IPS-NIHi11 (cell line): ENCODE data around the gene ZNF148.

Experiments
- DNase-seq: peaks from one replicate; pipeline ENCODE4 v3.0.0; 2012; ENCODE audit warnings: mixed read lengths, low spot score

The ZNF148 gene

DNA sequence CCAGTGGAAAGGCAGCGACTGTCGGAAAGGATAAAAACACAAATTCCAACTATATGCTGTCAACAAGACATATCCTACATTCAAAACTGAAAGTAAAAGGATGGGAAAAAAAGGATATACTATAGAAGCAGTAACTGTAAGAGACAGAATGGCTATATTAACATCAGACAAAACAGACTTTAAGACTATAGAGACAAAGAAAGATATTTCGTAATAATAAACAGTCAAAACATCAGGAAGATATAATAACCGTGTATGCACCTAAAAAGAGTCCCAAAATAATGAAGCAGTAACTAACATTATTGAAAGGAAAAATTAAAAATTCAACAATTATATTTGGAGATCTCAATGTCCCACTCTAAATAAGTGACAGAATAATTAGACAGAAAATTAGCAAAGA, 48.2 kb downstream of the ZNF148 start:
- DNase-seq: no peak

DNA sequence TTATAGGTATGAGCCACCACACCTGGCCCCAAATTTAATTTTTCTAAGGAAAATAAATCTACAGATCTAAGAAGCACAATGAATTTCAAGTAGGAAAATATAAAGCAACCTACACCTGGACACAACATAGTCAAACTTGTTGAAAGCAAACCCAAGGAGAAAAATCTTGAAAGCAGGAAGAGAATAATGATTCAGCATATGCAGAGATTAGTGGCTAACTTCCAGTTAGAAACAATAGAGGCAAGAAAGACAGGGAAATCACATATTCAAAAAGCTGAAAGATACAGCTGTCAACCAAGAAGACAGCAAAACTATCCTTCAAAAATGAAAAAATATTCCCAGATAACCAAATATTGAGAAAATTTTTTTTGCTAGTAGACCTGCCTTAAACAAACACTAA, 49.4 kb downstream of the ZNF148 start:
- DNase-seq: no peak

DNA sequence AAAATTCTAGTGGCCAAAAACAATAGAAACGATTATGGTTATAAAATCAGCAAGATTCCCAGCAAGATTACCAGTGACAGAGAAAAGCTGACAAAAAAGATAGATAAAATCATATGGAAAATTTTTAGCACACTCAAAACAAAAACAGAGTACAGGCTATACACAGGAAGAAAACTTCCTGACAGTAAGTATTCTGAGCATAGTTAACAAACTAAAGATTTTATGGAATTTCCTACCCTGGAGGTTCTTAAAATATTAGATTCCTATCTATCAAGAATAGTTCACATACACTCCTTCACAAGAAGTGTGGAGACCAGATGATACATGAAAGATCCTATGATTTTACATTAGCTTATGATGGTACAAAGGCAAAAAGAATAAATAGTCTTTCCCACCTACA, 50.8 kb downstream of the ZNF148 start:
- DNase-seq: no peak

DNA sequence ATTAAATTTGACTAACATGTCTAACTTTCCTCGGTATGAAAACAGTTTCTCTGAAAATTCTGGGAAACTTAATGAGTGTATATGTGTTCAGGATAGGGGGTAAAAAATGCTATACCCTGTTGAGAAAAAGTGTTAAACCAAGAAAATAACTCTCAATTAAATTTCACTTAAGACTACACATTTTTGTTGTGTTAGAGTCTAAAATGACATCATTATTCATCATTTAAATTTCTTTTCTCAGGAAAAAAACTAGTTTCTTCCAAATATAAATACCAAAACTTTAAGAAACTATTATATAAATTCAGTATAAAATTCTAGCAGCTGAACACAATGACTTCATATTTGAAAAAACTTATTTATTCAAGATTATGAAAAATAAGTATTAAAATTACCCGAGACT, 52.2 kb downstream of the ZNF148 start:
- DNase-seq: no peak

DNA sequence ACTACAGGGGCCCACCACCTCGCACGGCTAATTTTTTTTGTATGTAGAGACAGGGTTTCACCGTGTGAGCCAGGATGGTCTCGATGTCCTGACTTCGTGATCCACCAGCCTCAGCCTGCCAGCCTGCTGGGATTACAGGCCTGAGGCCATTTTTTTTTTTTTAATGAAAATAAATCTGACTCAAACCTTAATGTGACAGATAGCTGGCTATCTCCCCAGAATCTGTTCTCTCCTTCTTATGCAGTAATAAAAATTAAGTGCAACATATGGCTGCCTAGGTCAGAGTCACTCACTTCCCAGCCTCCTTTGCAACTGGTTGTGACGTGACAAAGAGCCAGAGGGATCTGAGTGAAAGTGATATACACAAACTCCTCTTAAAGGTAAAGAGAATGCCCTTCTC, 53.0 kb downstream of the ZNF148 start:
- no peak for DNase-seq

DNA sequence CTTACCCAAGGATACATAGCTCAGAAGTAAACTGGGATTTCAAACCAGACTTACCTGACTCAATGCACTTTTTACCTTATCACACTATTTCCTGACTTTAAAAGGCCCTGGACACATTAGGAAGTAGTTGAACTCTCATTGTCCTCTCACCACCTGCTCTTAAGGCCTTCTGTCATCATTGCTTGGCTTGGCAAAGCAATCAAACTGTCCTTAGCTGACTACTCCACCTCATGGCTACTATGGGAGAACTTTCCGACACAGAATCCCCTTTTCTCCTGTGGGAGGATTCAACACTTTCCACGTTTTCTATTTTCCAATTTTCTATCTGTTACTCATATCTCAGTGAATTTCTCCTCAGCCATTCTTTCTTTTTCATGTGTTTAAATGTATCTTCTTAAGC, 55.4 kb downstream of the ZNF148 start:
- no peak for DNase-seq

DNA sequence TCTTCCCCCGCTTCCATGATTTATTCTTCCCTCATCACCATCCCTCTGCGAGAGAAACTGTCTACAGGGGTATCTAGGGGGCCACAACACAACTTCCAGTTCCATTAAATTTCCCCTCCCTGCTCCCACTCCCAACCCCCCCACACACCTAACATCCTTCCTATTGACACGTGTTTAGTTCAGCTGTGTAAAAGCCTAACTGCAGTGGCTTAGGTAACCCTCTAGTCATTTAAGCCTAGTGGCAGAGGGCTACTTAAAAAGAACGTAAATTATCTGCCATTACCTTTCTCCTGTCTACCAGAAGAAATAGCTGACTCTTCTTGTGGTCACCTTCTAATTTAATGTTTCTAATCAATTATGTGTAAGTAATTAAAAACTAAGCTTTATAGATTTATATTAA, 56.3 kb downstream of the ZNF148 start:
- no peak for DNase-seq

DNA sequence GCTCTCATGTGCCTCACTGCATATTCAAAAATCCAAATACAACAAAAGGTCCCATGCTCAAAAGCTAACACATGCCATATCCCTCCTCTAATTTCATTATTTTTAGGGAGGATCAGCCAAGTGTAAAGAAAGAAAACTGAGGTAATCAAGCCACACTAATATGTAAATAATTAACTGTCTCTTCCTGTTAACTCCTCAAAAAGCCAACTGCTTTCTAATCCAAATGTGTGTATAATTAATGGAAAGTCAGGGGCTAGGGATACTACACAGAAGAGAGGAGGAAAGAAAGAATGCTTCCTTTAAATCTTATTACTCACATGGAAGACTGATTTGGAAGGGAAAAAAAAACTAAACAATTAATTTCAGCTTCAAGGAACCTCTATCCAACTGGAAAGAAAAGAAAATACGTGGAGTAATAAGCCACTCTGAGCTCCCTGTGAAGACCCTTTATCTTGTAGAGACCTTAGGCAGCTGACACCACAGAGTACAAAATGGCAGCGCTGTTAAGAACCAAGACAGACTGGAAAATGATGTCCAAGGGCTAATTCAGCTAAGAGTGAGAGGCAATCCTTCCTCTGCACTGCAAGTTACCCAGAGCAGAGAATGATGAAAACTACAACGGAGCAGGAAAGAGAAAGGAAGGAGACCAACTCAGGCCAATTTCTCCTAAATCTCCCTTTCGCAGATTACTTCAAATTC, 56.8 kb downstream of the ZNF148 start:
- DNase-seq: no peak

DNA sequence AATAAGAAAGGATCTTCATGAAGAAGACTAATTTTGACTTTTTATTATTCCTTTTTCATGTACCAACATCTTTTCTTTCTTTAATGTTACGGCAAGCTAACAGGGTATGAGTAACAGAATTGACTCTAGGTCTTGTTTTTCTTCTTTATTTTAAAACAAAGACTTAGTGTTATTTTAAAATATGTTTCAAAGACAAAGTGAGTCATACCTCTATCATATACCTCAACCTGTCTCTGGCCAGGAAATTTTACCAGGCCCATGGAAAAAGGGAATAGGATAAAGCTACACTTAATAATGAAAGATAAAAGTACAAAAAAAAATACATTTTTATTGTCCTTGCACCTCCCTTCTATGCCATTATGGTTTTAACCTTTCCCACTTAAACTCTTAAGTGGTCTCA, 57.4 kb downstream of the ZNF148 start:
- no peak for DNase-seq

DNA sequence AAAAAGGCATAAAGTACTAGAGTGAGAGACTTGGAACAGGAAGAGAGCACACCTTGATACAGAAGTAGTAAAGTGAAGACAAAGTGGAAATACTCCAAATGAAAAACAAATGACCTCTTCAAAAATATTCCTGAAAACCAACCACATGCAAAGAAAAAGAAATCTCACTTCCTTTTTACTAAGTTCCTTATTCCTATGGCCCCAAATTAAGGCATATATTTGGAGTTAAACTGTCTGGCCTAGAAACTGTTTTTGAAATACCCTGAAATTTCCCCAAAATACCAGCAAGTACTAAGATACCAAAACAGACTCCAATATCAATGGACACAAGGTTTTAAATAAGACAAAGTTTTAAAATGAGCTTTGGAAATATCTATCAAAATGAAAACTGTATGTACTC, 58.2 kb downstream of the ZNF148 start:
- DNase-seq: no peak

DNA sequence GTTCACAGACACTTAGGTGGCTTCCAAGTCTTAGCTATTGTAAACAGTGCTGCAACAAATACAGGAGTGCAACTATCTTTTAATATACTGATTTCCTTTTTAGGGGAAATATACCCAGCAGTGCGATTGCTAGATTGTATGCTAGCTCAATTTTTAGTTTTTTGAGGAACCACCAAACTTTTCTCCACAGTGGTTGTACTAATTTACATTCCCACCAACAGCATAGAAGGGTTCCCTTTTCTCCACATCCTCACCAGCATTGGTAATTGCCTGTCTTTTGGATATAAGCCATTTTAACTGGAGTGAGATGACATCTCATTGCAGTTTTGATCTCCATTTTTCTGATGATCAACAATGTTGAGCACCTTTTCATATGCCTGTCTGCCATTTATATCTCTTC, 58.9 kb downstream of the ZNF148 start:
- no peak for DNase-seq

DNA sequence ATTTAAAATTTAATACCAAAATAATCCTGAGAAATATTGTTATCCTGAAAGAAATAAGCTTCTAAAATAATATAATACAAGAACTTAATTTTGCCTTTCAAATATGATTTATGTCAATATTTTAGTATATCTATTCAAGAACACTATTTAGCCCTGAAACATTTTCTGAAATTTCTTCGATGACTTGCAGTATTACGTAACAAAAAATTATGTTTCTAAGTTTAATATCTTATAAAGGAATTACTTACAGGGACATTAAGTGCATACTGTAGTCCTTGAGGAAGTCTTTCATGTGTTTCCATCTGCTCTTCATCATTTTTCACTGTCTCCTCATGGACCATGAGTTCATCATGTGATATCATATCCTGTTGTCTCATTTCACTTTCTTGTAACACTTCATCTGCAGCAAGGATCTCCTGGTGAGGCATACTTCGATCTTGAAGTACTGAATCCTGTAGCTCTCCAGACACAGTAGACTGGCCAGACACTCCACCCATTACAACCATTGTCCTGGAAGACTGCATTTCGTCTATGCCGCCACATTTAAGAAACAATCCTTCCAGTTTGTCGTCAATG, 62.0 kb downstream of the ZNF148 start:
- no peak for DNase-seq

DNA sequence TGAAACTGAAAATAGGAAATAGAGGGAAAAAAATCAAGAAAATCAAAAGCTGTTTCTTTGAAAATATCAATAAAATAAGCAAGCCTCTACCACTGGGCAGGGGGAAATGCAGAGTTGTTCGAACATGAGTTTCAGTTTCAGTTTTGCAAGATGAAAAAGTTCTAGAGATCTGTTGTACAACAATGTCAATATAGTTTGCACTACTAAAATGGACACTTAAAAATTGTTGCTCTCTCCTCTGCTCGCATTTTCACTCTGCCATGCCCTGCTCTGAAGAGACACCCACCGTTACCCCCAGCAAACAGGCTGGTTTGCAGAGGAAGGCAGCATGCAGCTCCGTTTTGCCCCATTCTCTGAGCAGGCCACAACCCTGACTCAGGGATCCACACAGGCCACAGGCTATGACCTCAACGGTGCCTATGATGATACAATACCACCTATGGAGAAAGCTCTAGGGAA, 64.5 kb downstream of the ZNF148 start:
- DNase-seq: no peak

DNA sequence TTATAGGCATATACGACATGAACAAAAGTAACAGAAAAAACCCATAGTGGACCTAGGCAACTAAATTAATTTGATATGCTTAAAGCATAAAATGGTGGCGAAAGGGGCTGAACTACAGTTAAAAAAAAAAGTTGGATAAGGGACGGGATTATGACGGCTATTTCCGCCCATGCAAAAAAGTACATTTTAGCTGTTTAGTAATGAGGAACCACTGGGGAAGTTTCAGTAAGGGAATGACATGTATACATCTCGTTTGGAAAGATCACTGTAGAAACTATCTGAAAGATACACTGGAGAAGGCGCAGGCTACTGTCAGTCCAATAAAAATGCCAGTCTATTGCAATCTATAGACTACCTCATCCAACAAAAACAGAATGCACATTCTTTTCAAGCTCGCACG, 65.6 kb downstream of the ZNF148 start:
- DNase-seq: no peak

DNA sequence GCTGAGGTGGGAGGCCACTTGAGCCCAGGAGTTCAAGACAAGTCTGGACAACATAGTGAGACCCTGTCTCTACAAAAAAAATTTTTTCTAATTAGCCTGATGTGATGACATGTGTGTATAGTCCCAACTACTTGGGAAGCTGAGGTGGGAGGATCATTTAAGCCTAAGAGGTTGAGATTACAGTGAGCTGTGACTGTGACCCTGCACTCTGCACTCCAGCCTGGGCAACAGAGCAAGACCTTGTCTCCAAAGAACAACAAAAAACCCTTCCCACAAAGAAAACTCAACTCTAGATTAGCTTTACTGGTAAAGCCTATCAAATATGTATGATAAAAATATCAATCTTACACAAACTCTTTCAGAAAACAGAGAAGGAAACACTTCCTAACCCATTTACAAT, 68.5 kb downstream of the ZNF148 start:
- no peak for DNase-seq

DNA sequence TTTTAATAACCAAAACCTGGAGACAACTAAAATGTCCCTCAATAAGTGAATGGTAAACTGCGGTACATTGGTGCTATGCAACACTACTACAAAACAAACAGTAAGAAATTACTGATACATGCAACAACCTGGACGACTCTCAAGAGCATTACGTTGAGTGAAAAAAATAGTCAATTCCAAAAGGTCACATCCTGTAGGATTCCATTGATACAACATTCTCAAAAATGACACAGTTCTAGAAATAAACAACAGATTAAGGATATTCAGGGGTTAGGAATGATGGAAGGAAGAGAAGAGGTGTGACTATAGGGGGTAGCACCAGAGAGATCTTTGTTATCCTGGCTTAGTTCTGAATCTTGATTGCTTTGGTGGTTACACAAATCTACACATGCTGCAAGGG, 72.2 kb downstream of the ZNF148 start:
- DNase-seq: no peak

DNA sequence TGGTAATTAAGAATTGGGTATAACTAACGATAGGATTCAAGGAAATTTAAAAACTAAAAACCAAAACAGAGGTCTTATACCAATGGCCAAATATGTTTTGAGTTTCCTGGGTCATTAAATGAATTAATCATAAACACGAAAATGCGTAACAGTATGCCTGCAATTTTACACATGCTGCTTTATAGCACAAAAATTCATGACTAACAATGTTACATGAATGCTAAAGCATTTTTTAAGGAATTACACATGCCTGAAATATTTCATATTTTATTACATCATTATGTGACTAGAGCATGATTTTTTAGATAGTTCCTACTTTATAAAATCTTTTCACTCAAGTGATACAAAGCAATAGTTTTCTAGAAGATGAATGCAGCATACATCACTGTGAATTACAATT, 74.7 kb downstream of the ZNF148 start:
- no peak for DNase-seq

DNA sequence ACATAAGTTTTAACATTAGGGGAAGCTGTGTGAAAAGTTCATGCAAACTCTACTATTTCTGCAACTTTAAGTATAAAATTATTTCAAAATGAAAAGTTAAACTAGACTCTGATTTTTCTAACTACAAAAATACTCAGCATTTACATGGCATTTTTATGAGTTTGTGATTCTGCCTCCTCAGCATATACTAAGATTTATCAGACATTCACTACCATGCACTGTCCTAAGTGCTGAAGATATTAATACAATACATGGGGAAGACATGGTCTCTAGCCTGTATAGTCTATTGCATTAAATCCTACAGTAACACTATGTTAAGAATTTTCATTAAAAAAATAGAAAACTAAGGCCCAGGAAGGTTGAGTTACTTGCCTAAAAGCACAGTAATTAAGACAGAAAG, 80.7 kb downstream of the ZNF148 start:
- DNase-seq: no peak

DNA sequence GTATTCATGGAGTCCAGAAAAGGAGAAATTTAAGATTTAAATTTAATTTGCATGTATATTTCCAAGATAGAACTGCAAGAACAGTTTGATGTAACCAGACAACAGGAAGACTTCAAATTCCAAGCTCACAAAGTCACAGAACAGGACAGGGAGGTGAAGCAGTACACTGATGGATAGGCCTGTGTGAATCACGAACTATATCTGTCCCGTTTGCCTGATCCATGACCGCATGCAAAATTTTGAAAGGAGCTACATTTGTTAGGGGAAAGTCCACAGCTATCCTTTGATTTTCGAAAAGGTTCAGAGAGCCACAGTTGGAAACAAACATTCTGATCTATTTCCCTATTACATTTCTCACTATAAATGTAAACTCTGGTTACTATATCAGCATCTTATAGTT, 83.1 kb downstream of the ZNF148 start:
- DNase-seq: no peak

DNA sequence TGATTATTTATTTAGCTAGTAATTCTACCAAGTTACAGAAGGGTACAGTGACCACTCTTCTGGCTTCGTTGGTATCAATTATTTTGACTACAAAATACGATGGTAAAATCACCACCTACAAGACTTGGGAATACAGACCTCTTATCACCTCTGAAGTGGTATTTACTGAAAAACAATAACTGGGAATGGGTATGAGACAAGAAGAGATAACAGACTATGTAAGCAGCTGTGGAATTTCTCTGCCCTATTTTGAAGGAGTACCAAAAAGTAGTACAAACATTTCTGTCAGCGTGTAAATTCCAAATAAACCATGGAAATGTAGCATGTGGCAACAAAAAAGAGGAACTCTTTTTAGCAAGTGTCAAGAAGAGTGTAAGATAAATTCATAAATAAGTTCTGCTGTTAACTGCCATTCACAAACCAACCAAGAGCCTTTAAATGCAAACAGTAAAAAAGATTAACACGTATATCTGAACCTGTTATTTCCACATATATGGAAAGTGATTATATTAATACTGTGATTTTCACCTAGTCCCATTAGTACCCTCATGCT, 85.6 kb downstream of the ZNF148 start:
- DNase-seq: no peak

DNA sequence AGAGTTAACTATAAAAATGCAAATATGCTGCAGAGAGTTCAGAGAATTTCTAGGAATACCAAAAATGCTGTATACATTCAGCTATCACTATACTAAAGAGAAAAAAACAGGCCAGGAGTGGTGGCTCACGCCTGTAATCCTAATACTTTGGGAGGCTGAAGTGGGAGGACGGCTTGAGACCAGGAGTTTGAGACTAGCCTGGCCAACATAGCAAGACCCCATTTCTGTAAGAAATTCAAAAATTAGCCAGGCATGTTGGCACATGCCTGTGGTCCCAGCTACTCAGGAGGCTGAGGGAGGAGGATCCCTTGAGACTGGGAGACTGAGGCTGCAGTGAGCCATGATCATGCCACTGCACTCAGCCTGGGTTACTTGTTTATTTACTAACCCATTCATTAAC, 87.9 kb downstream of the ZNF148 start:
- no peak for DNase-seq

DNA sequence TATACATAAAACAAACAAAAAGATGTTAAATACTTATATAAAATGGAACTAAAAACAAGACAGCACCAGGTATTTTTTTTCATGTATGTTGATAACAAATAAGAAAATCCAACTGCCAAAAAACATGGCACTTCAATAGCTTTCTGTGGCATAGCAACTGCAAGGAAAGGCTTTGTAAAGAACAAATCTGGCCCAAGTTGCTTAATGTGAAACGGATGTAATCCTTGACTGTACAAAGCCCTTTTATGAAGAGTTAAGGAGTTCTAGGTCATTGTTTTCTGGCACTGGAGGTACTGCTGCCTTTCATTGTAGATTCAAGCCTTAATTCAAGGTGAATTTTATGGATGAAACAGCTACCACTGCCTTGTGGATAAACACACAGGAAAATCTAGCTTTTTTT, 93.7 kb downstream of the ZNF148 start:
- no peak for DNase-seq

DNA sequence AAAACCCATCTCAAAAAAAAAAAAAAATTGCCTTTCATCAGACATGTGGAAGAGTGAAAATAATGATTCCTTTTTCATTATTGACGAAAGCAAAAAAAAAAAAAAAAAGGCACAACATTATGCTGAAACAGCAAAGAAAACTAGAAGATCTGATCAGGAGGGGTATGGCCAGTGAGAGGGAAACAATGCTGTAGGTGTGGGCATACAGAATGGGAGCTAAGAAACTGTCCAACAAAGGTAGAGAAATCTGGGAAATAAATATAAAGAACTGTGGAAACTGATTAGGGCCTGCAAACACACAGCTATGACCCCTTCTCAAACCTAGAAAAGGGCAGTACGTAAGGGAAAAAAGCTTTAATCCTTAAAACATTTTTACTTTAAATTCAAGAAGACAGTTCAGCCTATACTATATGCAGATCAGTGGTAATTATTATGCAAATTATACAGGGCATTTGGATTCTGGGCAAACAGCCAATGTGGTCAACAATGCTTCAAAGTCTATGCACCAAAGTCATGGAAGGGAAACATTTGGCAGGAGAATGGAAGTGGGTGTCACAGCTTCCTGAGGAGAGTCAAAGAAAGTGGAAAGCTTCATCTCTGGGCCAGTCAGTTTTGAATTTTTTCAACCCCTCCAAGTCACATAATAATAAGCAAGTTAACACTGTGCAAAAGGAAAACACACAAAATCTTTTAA, 94.3 kb downstream of the ZNF148 start:
- DNase-seq: peak; percentile 15
